Measurements from ENCODE around the gene HOXD11.

The HOXD11 gene

DNA sequence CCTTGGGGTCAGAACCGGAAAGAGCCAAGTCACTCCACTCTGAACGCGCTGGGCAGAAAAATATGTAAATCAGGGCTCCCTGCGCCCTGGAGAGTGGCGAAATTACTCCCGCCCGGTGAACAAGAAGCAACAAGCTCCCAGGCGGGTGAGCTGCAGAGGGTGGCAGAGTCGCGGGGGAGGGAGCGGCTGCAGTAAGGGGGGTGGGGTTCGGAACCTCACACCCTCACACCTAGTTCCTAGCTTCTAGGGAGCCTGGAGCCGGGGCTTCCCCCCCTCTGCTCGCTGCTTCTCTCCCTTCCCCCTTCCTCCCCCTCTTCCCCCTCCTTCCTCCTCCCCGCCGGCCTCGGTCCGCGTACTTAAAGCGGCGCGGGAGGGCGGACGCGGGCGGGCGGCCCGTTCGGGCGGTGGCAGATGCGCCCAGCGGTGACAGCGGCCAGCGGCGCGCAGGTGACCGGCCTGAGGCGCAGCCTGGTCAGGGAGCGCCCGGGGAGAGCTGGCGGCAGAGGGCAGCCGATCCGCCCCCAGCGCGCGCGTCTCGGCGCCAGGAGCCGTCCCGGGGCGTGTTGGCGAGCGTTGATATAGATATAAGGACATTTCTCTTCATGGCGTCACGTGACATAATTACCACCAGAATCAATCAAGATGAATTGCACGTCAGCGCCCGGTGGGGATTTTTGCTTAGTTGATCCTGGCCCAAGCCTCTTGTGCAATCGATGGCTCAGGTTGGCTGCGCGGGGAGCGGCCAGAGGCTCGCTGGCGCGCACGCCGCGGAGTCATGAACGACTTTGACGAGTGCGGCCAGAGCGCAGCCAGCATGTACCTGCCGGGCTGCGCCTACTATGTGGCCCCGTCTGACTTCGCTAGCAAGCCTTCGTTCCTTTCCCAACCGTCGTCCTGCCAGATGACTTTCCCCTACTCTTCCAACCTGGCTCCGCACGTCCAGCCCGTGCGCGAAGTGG lies at the start of gene HOXD11:
TSS of gene HOXD11 (plus strand) at position 700 of the 959 bp plus-strand sequence. CDS start at position 776, 76 bp downstream.
- DNase-seq = no peak

DNA sequence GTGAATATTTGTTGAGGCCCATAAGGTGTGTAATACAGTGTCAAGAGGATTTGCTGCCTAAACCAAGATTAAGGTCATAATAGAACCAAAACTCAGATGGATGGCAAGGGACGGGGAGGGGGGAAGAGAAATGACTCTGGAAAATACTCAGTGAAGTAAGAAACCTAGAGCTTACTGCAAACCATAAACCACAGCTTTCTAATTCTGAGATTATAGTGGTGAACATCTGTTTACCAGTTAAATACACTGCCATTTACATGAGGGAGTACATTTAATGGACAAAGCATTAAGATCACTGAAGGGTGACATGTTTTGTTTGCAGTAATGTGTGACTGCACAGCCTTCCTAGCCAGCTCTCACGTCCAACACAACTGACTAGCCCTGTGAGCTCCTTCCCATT lies 43.1 kb upstream of the HOXD11 start:
- no peak for DNase-seq

DNA sequence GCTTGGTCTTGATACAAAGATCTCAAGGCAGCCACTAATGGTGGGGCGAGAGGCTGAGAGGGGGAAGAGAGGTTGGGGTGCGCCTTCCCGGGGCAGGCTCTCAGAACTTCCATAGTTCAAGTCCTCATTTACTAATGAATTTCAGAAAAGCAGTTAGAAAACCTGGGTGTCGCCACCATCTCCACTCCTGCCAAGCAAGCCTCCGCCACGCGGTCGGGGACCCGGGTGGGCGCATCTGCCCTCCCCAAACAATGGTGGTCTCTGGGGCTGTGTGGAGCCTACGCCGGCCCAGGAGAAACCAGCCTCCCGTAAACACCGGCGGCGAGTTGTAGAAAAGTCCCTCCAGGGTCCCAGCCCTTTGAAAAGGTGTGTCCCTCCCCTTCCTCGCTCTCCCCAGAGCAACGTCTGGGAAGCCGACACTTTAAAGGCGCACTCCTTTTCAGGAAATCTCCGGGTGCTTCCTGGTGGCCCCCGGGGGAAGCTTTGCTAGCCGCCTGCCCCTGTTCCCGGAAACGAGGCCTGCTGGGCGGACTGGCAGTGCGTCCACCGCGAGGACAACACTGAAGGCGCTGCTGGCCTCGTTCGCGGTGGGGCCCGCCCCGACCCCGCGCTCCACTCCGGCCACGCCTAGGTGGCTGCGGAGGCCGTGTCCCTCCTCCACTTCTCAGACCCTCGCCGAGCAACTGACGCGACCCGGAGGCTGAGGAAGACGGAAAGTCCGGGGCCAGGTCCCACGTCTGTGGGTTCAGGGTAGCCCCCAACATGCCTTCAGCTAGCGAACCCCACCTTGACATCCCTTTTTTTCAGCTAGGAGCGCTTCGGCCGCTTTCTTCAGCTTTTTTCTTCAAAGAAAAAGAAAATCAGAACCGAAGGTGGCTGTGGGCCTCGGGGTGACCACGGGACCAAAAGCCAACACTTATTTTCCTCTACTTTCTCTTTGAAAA lies 40.2 kb upstream of the HOXD11 start:
- no peak for DNase-seq

DNA sequence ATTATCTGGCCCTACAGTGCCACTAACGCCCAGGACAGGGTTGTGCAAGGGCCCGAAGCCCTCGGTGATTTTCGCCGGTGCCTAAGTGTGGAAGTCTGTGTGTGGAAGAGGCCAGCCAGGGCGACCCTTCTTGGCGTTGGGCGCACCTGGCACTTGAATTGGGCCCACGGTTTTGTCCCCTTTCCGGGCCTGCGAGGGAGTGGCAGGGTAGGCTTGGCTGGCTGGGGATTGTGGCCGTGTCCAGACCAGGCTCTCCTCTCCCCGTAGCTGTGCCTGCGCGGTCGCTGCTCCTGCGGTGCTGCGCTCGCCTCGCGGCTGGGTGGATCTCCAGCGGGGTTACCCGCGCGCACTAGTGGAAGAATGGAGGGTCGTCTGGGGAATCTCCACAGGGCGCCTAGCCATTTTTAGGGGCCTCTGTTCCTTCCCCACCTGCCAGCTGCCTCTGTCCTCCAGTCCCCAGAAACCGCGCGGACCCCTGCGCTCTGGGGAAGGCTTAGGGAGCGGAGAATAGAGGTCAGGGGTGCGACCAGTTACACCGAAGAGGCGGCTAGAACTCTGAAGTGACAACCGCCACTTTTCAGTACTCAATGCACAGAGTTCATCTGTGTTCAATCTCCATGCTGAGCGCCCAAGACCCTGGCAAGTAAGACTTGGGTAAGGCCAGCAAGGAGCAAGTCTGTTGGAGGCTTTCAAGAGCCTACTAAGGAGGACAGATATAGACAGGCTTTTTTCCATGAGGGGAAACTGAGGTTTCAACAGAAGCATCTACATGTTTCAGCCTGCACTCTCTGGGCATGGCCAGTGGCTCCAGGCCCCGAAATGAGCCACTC lies 39.3 kb upstream of the HOXD11 start:
- DNase-seq = no peak

DNA sequence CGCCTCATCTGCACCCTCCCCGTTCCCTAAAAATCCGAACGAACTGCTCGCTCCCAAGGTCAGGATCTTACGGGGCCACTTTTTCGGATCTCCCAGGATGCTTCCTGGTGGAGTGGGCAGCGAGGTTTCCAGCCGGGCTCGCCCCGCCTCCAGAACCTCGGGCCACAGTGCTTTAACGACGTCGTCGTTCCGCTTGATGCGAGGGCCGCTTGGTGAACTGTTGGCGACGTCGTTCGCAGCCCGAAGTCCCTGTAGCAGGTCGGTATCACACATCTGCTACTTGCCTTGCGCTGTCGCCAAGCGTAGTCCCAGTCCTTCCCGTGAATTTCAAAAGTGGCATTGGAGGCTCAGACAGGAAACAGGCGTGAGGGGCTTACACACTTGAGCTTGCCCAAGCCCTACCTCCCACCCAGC lies 38.7 kb upstream of the HOXD11 start:
- no peak for DNase-seq

DNA sequence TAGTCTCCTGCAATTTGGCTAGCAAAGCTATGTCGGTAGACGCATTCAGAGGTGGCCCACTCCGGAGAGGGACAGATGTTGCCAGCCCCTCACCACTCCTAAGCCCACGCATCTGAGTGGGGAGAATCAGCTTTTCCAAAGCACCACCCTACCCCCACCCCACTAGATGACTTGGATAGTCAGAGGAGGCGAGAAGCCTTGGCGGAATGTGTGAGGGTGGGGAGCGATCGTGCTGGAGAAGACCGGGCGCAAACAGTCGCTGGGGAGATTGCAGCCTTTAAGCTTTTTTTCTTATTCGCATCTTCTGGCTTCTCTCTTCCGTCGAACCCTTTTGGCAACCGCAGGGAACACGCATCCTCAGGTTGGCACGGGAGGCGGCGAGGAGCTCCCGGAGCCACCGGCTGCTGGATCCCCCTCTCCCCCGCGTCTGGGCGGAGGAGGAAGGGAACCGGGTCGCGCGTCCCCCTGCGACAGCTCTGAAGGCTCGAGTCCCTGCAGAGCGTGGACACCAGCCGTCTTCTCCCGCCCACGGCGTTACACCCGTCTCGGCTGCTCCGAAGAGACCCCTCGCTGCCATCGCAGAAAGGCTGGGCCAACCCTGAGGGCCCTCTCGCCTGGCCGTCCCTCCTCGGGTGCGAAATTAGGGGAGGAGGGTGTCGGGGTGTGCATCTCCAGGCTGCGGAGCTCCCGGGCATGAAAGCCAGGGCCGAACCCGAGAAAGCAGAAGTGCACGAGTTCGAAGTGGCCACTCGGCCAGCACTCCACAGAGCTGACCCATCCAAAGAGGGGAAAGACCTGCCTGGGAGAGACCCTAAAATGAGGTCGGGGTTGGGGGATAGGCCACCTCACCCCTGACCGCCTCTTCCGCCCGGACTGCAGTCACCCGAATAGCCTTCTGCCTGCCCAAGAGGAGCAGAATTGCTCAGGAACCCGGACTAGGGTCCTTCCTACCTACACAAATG lies 35.5 kb upstream of the HOXD11 start:
- DNase-seq = no peak

DNA sequence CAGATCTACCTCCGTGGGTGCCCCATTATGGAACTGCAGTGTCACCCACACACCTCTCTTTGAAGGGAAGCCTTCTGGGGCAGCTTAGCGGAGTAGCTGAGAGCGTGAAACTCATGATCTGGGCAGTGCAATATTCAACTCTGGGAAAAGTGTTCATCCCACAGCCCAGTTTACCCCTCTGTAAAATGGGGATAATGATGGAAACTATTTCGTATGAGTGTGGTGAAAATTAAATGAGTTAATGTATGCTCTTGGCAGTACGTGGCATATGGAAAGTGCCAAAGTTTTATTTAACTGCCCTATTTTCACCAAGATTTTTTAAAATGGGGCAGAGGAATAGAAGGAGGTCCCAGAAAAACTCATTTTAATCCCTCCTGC lies 34.8 kb upstream of the HOXD11 start:
- DNase-seq = no peak

DNA sequence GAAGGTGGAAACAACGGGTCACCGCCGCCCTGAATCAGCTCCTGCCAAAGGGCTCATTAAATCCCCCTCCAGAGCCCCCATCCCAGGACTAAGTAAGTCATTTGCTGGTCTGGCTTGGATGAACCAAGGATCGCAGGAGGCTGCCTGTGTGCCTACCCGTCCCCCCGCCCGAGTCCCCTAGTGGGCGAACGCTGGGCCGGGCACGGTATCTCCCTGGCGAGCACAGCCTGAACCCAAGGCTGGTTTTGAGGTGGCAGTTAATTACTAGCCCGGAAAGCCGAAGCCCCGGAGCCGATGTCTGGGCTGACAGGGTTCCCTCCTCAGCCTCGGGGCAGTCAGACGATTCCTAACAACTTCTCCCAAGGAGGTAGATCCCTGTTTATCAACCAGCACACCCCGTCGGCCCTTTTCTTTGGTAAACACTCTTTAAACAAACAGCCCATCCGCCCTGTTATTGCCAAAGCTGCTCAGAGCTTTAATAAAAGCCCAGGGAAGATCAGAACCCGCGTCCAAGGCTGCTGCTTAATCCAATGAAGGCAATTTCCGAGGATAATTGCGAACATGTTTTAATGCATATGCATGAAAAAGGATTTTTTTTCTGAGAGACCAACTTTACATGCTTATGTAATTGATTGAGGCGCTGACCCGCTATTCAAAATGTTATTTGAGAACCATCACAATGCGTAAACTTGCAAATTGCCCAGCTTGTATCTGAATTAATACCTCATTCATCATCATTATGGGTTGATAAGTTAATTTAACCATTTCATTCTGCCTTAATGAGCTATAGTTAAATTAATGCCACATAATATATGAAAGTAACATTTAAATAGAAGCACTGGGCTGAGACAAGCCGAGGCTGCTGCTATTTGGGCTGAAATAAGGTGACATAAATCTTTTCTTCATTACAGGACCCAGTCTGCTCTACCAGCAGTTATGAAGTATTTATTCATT lies 33.9 kb upstream of the HOXD11 start:
- no peak for DNase-seq

DNA sequence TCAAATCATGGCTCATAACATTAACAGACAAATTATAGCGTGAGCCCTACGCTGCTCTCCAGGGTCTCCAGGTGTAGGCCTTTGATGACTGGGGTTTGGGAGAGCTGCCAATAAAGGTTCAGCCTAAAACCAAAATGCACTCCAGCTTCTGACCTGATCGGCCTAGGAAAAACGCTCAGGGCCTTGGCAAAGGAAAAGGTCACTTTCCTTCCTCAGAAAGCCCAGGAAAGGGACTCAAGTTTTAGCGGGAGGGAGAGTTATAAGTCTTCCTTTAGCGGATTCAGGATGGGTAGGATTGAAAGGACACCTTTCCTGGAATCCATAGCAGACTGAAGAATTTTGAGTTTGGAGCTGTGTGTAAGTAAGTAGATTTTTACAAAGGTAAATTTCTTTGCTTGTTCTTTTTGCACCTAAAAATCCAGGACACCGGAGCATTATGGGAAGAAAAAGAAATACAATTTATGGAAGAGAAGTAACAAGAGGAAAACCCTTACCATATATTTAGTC lies 32.1 kb upstream of the HOXD11 start:
- DNase-seq = no peak

DNA sequence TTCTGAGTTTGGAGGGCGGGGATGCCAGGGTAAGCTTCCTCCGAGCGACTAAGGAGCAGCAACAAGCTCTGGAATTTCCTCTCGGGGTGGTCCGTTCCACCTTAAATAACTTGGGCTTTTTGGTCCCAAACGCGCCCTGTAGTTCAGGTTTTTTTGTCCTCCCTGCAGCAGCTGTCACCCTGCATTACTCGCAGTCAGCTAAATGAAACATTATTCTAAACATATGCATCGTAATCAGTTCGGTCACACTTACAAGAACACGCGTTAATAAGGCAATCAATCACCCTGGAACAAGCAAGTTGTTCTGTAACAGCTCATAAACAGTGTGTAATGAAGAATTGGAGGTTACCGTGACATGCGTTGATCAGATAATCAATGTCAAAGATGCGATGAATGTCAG lies 31.6 kb upstream of the HOXD11 start:
- no peak for DNase-seq

DNA sequence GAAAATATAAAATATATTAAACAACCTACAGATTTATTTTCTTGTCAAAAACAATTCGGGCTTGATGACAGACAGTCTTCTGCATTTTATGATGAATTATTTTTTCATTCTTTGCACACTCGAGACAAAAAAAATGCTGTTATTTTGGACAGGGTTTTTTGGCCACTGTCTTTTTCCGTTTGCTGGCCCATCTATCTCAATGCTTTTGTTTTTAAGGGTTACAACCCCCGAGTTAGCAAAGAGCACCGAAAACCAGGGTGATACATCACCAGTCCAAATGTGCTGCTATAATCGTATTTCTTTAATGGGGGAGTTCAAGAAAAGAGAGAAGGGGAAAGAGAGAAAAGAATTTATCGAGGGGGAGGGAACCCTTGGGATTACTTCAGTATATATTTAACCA lies 31.0 kb upstream of the HOXD11 start:
- no peak for DNase-seq

DNA sequence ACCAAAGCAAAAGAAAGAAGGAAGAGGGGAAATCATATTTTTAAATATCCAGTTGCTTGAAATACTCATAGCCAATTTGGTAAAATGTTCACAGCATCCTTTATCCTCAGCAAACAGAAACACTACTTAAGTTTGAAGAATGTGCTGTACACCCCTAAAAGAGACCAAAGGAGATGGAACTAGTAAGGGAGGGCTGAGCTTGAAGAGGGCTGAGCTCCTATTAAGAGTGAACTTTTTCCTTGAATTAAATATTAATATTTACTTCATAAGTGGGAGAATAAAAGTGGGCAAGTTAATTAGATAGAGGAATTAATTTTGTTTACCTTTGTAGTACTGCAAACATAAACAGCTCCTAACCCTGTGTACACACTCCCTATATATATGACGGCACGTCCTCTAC lies 30.3 kb upstream of the HOXD11 start:
- no peak for DNase-seq

DNA sequence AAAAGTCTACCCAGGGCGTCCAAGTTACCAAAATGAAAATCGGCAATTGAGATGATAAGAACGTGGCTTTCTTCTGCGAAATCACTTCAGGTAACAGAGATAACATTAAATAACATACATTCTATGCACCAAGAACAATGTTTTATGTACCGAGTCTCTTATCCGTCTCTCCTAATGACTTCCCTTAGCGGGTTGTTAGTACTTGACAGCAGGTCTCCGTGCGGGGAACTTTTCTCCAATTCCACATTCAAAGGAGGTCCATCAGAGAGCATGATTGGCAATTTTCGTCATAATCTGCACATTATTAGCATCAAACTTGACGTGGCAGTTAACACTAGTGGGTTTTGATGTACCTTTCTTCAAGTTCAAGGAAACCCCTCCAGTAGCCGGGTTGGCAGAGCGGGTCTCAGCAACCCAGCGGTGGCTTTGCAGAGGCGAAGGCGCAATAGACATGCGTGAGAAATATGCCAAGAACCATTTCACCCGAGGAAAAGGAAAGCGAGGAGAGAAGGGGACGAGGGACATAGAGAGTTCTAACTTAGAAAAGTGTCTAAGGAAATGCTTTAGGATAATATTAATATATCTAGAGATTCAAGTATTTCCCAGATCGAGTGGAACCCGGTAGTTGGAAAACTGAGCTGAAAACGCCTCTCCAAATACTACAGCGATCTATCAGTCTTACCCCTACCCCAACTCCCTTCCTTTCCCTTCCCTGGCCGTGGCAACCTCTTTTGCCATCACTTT lies 28.4 kb upstream of the HOXD11 start:
- no peak for DNase-seq

DNA sequence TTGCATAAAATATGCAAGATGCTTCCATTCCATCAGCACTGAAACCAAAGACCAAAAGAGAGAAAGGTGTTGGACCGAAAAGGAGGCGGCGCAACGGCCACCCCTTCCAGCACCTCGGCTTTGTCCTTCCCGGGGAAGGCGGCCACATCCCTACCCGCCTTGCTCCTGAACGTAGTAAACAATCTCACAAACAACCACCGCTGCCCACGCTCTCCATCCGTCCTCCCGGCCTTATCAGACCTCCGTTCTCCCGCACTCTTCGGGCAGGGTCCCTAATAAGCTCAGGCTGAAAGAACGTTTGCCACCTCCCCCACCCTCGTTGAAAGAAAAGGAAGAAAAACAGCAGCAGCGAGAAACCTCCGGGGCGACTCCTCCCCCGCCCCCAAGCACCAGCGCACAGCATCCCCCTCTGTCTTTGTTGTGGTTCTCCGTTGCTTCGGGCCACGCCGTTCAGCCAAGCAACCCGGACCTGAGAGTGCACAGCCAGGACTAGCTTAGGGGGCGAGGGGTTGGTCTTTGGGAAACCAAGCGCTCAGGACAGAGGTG lies 27.7 kb upstream of the HOXD11 start:
- DNase-seq = no peak

DNA sequence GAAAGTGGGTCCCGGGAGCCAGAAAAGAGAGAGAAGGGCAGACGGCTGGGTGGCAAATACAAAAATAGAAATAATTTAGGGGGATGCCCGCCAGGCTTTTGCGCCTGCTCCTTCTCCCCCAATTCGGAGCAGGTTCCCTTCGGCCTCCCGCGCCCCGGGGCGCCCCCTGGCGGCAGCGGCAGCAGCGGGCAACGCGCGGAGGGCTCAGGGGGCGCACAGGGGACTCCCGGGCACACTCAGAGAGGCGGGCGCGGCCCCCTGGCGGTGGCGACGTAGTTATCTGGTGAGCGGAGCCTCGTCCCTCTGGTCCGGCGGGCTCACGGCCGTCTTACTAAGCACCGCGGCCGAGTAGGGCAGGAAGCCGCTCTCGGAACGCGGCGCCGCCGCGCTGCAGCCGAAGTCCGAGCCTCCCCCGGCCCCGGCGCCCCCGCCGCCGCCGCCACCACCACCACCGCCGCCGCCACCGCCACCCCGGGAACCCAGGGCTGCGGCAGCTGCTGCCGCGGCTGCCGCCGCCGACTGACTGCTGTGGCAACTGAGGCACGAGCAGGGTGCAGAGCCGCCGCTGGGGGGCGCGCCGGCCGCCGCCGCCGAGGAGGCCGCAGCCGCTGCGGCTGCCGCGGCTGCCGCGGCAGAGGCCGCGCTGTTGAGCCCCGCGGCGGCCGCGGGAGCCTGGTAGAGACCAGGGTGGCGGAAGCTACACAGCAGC lies 27.1 kb upstream of the HOXD11 start:
- no peak for DNase-seq

DNA sequence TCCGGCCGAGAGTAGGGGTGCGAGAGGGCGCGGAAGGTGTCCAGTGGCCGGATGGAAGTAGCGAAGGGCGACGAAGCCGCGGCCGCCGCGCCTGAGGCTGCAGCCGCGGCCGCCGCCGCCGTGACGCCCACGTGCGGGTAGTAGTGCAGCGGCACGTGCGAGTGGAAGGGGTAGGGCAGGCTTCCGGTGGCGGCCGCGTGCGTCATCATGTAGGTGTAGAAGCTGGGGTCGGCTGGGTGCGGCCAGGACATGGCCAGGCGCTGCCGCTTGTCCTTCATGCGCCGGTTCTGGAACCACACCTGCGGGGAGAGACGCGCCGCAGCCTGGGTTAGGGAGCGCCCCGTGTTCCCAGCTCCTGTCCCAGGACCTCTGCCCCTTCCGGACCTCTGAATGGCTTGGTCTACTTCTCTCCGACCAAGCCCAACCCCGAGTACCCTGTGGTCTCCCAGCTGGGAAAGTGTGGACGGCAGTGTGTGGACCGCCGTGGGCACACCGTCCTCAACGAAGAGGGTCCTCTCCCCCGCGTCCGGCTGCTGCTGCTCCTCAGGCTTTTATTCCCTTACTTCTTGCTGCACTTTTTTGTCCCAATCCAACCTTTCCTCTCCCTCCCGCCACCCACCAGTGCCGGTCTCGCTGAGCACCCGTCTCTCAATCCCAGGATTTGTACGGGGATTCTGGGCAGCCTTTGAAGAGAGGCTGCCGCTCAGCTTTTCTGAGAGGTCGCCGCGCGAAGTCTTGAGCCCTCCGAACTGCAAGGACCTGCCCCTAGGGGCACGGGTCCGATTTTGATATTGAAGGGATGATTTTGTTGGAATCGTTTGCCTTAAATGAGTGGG lies 26.3 kb upstream of the HOXD11 start:
- no peak for DNase-seq

DNA sequence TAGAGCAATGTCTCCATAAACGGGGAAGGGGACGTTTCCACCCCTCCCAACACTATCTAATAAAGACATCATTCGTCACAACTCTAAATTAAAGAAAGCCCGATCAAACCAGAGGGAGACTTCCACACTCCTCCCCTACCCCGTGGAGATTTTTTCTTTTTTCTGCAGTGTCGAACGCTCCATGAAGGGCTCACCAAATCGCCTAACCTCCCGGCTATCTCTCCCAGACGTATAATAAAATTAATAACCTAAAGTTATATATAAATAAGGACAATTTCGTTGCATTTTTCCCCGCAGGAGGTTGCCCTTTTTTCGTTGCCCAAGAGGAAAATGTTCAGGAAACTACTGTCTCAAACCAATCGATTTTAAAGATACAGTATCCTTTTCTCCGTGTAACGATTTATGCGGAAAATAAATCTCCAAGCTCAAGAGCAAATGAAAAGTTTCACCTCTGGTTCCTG lies 25.7 kb upstream of the HOXD11 start:
- no peak for DNase-seq
